HCT116 (cell line): Measurements from ENCODE around the gene KRTAP5-5. TPM values are rescaled to one million over a fixed set of nuclear protein-coding genes. Genes with fewer than 3 reads are reported as not detected.
A peak's percentile ranks its signal among the peaks of the same experiment; 100 is the strongest.

Source experiments
- ATAC-seq: fragments of 200-7000 bp; cut with Tn5 transposase; 2 replicates; pipeline ENCODE4 v1.9.1; 2020; ENCODE audit warnings: mild to moderate bottlenecking, moderate library complexity
- Bru-seq: library from RNA; stranded (reverse); fragments of 400-500 nt; gene quantifications from one replicate; lab custom pipeline; 2021; lab: Mats Ljungman, UMichigan
- BruChase-seq, 2 experiments: library from RNA; stranded (reverse); fragments of 400-500 nt; gene quantifications; one replicate each; lab custom pipeline; 2021; lab: Mats Ljungman, UMichigan
- BruUV-seq: library from RNA; stranded (reverse); fragments of 400-500 nt; replicated peaks from 2 replicates; lab custom pipeline; 2021; lab: Mats Ljungman, UMichigan
- CTCF ChIA-PET: fragments of 300-600 bp; sonication (Branson Sonifier 250); formaldehyde crosslinking; loops from one replicate; lab custom pipeline; 2021; ENCODE audit warnings: antibody characterized with exemption; lab: Charles Lee
- POLR2A ChIA-PET: fragments of 300-600, 350-600 bp; sonication (Branson Sonifier 250); formaldehyde crosslinking; loops from one replicate; lab custom pipeline; 2021; ENCODE audit warnings: antibody characterized with exemption; lab: Charles Lee
- RAD21 ChIA-PET, 2 experiments: fragments of 300-600 bp; sonication (Branson Sonifier 250); formaldehyde crosslinking; loops; one replicate each; lab custom pipeline; 2023; ENCODE audit warnings: low total read pairs in 2 of 2; ENCODE audit not compliant: uncharacterized antibody in 2 of 2, unreplicated experiment in 2 of 2, low non-redundant PET in 1 of 2; lab: Charles Lee
- DNase-seq: peaks from one replicate; pipeline ENCODE4 v3.0.0-alpha.2; 2010; ENCODE audit warnings: low read depth, low spot score
- H2AFZ ChIP-seq: fragments of 200-600 bp; shearing (Covaris generic), sonication (generic); 2 replicates; pipeline ENCODE4 v1.6.1; 2017; ENCODE audit warnings: low read depth, mixed run types, mixed read lengths, antibody characterized with exemption, low read length; ENCODE audit not compliant: poor library complexity, severe bottlenecking
- H3K27ac ChIP-seq: 2 replicates; pipeline ENCODE4 v1.5.1; 2012; ENCODE audit warnings: low read depth, low read length
- H3K27me3 ChIP-seq: fragments of 200-600 bp; sonication (generic); 2 replicates; pipeline ENCODE4 v1.6.1; 2016; ENCODE audit warnings: mixed run types, low read length, mixed read lengths; ENCODE audit not compliant: insufficient read depth
- H3K36me3 ChIP-seq, 2 experiments: fragments of 200-500 bp in 1 of 2; fragments of 200-600 bp in 1 of 2; sonication (Bioruptor generic) in 1 of 2; sonication (generic) in 1 of 2; 2 replicates each; pipeline versions ENCODE4 v1.5.1 to v1.6.1; 2014 to 2016; ENCODE audit warnings: low read length in 2 of 2, inconsistent platforms in 1 of 2, mixed read lengths in 1 of 2, mixed run types in 1 of 2; ENCODE audit not compliant: insufficient read depth in 2 of 2, control insufficient read depth in 1 of 2
- H3K4me1 ChIP-seq, 2 experiments: fragments of 200-600 bp in 1 of 2; sonication (generic) in 1 of 2; 2 replicates each; pipeline versions ENCODE4 v1.5.1 to v1.6.1; 2012 to 2017; ENCODE audit warnings: low read length in 2 of 2, inconsistent platforms in 1 of 2, mild to moderate bottlenecking in 1 of 2, mixed read lengths in 1 of 2, mixed run types in 1 of 2, moderate library complexity in 1 of 2; ENCODE audit not compliant: insufficient read depth in 2 of 2, control insufficient read depth in 1 of 2
- H3K4me2 ChIP-seq: fragments of 200-600 bp; sonication (generic); 2 replicates; pipeline ENCODE4 v1.6.1; 2017; ENCODE audit warnings: mixed run types, low read length, mixed read lengths
- H3K4me3 ChIP-seq, 2 experiments: fragments of 200-600 bp in 1 of 2; sonication (generic) in 1 of 2; replicated peaks in 1 of 2; 2 replicates each; pipeline ENCODE4 v1.5.1; 2011 to 2016; ENCODE audit warnings: low read length in 2 of 2, control low read depth in 1 of 2, low read depth in 1 of 2, mild to moderate bottlenecking in 1 of 2, mixed read lengths in 1 of 2, mixed run types in 1 of 2
- H3K79me2 ChIP-seq: fragments of 200-600 bp; sonication (generic); 2 replicates; pipeline ENCODE4 v1.6.1; 2017; ENCODE audit warnings: mild to moderate bottlenecking, mixed run types, low read length, moderate library complexity, mixed read lengths; ENCODE audit not compliant: insufficient read depth
- H3K9ac ChIP-seq: fragments of 200-600 bp; sonication (generic); 2 replicates; pipeline ENCODE4 v1.6.1; 2016; ENCODE audit warnings: low read length, mixed read lengths
- H3K9me2 ChIP-seq: fragments of 200-600 bp; sonication (generic), shearing (Covaris generic); 2 replicates; pipeline ENCODE4 v1.6.1; 2017; ENCODE audit warnings: mixed run types, mild to moderate bottlenecking, moderate library complexity; ENCODE audit not compliant: insufficient read depth
- H3K9me3 ChIP-seq, 2 experiments: fragments of 200-500 bp in 1 of 2; fragments of 200-600 bp in 1 of 2; sonication (Bioruptor generic) in 1 of 2; sonication (generic) in 1 of 2; 2 replicates each; pipeline ENCODE4 v1.6.1; 2014 to 2017; ENCODE audit warnings: low read length in 2 of 2, mixed read lengths in 2 of 2, inconsistent platforms in 1 of 2, low read depth in 1 of 2, mild to moderate bottlenecking in 1 of 2, mixed run types in 1 of 2, moderate library complexity in 1 of 2; ENCODE audit not compliant: control insufficient read depth in 1 of 2, insufficient read depth in 1 of 2
- H4K20me1 ChIP-seq: fragments of 200-600 bp; sonication (generic), shearing (Covaris generic); 2 replicates; pipeline ENCODE4 v1.6.1; 2017; ENCODE audit warnings: mixed run types, mild to moderate bottlenecking, moderate library complexity; ENCODE audit not compliant: insufficient read depth
- SIN3A ChIP-seq: IDR thresholded peaks from 2 replicates; pipeline ENCODE4 v1.6.1; 2012; ENCODE audit warnings: low read depth
- SP1 ChIP-seq: IDR thresholded peaks from 2 replicates; pipeline ENCODE4 v1.6.1; 2012; ENCODE audit warnings: low read depth
- intact Hi-C: fragments of 100-400 bp; cut with micrococcal nuclease; formaldehyde crosslinking; loops from 2 replicates; pipeline ENCODE4 v1.10.0; 2022
- long read RNA-seq: library from polyadenylated mRNA; unstranded; transcript quantifications from one replicate; pipeline ENCODE4 v2.0.0, GENCODE V29; 2021; ENCODE audit not compliant: unreplicated experiment
- polyA plus RNA-seq: library from polyadenylated mRNA; unstranded; fragments of >200 nt; gene quantifications from 2 replicates; pipeline ENCODE4 v1.2.1, GENCODE V29; 2012; ENCODE audit warnings: missing spikeins
- total RNA-seq: library from RNA; stranded (reverse); gene quantifications from one replicate; pipeline ENCODE4 v1.2.1, GENCODE V29; 2021; ENCODE audit not compliant: unreplicated experiment
- TF ChIP-seq, protein P1 (sequence below): IDR thresholded peaks from 2 replicates; pipeline ENCODE4 v1.6.1; 2011; ENCODE audit warnings: mild to moderate bottlenecking, low read length, moderate library complexity; ENCODE audit not compliant: insufficient replicate concordance; ENCODE audit errors: extremely low read depth

The KRTAP5-5 gene, protein sequence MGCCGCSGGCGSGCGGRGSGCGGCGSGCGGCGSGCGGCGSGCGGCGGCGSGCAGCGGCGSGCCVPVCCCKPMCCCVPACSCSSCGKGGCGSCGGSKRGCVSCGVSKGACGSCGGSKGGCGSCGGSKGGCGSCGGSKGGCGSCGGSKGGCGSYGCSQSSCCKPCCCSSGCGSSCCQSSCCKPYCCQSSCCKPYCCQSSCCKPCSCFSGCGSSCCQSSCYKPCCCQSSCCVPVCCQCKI
- total RNA-seq (not detected), Bru-seq, nascent RNA (percentile 20 among the genes with signal in this experiment), BruChase-seq, experiment 1, labeled RNA remaining after a 6-hour chase (not detected), BruChase-seq, experiment 2, labeled RNA remaining after a 2-hour chase (not detected)
- not detected in 2 replicates for polyA plus RNA-seq
- long read RNA-seq = 0 reads

DNA sequence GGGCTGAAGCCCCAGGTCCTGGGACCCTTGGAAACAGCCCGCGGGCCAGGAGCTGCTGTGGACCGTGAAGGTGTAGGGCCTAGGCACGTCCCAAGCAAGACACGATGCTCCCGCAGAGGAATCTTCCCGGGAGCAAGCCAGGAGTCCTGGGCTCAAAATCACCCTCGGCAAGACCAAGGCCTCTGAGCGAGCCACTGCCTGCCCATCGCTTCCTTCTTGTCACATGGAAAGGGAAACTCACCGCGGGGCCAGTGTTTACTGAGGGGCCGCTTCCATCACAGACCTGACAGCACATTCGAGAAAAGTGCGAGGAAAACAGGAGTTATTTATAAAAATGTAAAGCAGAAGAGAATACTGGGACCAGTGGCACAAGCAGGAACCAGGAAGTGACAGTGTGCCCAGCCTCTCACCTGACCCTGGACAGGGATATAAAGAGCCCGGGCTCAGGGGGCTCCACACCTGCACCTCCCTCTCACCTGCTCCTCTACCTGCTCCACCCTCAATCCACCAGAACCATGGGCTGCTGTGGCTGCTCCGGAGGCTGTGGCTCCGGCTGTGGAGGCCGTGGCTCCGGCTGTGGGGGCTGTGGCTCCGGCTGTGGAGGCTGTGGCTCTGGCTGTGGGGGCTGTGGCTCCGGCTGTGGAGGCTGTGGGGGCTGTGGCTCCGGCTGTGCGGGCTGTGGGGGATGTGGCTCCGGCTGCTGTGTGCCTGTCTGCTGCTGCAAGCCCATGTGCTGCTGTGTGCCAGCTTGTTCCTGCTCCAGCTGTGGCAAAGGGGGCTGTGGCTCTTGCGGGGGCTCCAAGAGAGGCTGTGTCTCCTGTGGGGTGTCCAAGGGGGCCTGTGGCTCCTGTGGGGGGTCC, at the start of gene KRTAP5-5:
Gene KRTAP5-5 (plus strand): TSS at position 450 of the 860 bp plus-strand sequence. CDS start 66 bp downstream, at position 516.
- no peak for DNase-seq
- no peak within 1 kb of the TSS for H3K9ac ChIP-seq
- no peaks in the 10 kb centered on the region for H4K20me1 ChIP-seq
- no peaks in the 10 kb centered on the region for H3K36me3 ChIP-seq
- POLR2A ChIA-PET = no interaction called here
- H3K27ac ChIP-seq = no peak within 1 kb of the TSS
- no peaks in the 10 kb centered on the region for H3K9me3 ChIP-seq
- peaks cover 0 to 6% of the 10 kb centered on the region in 2 experiments; a peak in 1 of 4 replicates for H3K4me1 ChIP-seq
- H2AFZ ChIP-seq = peak within 1 kb of the TSS; percentile 32
- ATAC-seq = no peak
- H3K4me3 ChIP-seq = no peak within 1 kb of the TSS
- no peaks in the 10 kb centered on the region for H3K9me2 ChIP-seq
- no peaks in the 10 kb centered on the region for H3K79me2 ChIP-seq
- intact Hi-C loops = loop anchor here (2.0 kb wide), 1 partner anchor 515 kb away; no protein-coding TSS in a partner anchor
- TF ChIP-seq SP1 (no peak), SIN3A (no peak)
- TF ChIP-seq, protein P1, sequence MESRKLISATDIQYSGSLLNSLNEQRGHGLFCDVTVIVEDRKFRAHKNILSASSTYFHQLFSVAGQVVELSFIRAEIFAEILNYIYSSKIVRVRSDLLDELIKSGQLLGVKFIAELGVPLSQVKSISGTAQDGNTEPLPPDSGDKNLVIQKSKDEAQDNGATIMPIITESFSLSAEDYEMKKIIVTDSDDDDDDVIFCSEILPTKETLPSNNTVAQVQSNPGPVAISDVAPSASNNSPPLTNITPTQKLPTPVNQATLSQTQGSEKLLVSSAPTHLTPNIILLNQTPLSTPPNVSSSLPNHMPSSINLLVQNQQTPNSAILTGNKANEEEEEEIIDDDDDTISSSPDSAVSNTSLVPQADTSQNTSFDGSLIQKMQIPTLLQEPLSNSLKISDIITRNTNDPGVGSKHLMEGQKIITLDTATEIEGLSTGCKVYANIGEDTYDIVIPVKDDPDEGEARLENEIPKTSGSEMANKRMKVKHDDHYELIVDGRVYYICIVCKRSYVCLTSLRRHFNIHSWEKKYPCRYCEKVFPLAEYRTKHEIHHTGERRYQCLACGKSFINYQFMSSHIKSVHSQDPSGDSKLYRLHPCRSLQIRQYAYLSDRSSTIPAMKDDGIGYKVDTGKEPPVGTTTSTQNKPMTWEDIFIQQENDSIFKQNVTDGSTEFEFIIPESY = no peak
- TF ChIP-seq, all 23 proteins: peak for 0
- ChIA-PET CTCF (interaction anchor here (0.6 to 0.9 kb wide), 2 partner anchors 16 to 83 kb away, joined by 3 to 4 read pairs; no protein-coding TSS in a partner anchor), RAD21 (no interaction called here)
- no TSS peak for BruUV-seq
- Histone ChIP-seq H3K27me3 (peaks cover 3% of the 10 kb centered on the region; the same call in 1 of the 2 replicates), H3K4me2 (peak within 1 kb of the TSS; percentile 36)
